GM19240 (cell line): ENCODE data around the gene MCRIP1.
"Not testable (repeated sequence)": the region's sequence is repeated elsewhere in the genome, so short reads cannot be mapped to it uniquely, and the experiment has no call there.

Source experiments
- DNase-seq: peaks from one replicate; pipeline ENCODE4 v3.0.0; 2011; ENCODE audit warnings: low spot score; ENCODE audit not compliant: insufficient read length

Gene MCRIP1

DNA sequence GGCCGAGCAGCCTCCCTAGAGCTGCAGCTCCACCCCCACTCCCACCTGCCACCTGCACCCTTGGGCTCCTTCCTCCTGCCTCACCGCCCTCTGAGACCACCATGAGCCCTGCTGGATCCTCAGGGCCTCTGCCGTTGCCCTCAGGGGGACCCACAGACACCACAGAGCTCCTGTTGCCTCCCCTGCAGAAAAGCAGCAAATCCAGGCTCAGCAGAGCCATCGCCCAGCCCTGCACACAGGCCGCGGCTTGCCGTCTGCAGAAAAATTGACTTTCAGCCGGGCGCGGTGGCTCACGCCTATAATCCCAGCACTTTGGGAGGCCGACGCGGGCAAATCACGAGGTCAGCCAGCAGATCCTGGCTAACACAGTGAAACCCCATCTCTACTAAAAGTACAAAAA lies 8.8 kb upstream of the MCRIP1 start:
- DNase-seq, result no peak

DNA sequence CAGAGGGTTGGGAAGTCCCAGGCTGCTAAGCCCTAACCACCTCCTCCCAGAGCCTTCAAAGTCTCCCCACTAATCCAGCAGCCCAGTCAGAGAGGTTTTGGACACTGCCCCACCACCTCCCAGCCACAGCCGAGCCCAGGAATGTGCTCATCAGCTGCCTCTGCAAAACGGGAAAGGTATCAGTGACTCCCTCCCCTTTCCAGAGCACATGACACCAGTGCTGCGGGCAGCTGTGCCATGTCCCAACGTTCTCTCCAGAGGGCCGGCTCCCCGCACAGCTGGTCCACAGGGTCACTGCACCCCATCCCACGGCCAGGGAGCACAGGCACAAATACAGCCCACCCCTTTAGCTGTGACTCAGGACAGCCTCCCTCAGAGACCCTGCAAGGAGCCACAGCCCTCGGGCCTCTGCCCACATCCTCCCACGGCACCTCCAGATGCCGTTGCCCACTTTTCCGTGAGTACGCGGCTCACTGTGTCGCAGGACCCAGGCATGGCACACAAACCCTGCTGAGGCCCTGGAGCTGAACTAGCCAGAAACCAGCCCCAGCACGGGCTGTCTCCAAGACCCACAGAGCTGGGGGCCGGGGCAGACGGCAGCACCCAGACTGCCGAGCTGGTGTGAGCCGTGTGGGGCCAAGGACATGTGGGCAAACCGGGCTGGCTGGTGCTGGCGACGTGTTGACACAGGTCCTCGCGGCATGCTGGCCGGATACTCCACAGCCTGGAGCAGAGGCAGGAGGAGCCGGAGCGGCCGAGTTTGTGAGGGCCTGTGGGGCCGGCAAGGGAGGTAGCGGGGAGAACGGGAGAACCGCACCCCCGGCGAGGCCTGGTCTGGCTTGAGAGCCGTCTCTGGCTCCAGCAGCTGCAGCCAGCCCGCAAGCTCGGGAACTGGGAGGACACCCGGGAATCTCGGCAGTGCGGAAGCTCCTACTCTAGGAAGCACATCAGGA lies 8.0 kb upstream of the MCRIP1 start:
- DNase-seq, result no peak

DNA sequence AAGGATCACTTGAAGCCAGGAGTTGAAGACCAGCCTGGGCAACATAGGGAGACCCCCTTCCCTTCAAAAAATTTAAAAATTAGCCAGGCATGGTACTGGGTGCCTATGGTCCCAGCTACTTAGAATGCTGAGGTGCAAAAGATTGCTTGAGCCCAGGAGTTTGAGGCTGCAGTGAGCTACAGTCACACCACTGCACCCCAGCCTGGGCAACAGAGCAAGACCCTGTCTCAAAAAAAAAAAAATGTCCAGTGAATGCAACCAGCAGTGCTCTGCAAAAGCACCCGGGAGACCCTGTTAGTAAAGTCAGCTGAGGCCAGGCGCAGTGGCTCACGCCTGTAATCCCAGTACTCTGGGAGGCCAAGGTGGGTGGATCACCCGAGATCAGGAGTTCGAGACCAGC lies 7.0 kb upstream of the MCRIP1 start:
- DNase-seq, result not testable (repeated sequence)

DNA sequence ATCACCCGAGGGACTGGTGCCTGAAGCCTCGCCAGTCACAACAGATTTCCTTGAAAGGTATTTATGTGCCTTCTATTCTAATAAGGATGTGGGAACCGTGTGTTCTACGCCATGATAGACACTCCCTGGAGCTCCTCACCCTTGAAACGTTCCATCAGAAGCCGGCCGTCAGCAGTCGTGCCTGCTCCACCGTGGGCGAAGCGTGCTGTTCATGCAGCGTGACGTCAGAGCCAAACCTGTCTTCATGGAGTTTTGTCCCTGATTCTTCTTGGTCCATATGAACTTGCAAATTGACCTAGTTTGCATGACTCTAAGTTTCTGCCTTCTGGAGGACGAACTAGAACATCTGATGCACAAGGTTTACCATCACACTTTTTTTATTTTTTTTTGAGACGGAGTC lies 6.2 kb upstream of the MCRIP1 start:
- no peak for DNase-seq

DNA sequence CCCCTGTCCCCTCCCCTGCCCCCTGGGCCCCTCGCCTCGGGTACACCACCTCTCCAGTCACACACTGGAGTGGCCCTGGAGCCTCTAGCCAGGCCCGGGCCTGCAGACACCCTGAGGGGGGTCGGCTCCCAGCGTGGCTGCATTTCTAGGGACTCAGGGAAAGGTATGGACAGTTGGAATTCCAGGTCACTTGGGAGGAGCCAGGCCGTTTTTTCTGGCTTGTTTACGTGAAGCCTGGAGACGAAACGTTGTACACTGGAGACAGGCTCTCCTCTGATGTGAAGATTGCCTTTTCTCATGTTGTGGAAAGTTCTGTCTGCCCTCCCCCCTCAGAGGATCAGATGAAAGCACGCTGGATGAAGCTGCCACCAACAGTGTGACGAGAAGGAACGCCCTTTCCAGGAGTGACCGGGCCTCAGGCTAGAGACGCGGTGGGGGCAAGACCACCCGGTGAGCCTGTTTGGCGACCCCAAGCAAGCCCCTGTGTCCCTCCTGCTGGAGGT lies 5.7 kb upstream of the MCRIP1 start:
- DNase-seq, result no peak

DNA sequence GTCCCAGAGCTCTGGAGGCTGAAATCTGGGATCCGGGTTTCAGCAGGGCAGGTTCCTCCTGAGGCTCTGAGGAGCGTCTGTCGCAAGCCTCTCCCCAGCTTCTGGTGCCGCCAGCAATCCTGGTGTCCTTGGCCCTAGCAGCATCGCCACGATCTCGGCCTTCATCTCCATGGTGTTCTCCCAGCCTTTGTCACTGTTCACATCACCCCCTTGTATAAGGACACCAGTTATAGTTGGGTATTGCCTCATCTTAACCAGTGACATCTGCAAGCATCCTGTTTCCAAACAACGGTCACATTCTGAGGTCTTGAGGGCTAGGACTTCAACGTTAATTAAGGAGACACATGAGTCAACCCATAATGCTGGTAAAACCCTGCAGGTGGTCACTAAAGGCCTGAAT lies 4.5 kb upstream of the MCRIP1 start:
- DNase-seq, result no peak

DNA sequence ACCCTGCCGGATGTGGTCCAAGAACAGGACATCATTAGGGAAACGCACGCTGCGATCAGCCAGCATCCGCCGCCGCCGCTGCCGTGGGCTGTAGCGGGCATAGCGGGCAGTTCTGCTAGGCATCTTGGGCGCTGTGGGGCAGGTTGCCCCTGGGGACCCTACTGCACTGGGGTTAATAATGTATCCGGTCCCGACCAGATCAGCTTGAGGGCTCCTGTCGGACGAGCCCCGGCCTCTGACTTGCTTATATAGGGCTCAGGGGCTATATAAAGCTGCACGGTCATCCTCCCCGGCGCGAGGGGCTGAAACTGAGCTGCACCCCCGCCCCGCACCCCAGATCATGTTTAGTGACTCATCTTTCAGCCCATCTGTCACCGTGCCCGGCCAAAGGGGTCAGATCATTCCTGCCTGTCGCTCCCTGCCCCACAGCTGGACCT lies 1.8 kb upstream of the MCRIP1 start, which contains the start of gene PPP1R27:
Gene PPP1R27, minus strand, starts transcription at position 220 of the 437 bp plus-strand sequence. Its CDS starts 97 bp downstream, at position 123.
- no peak for DNase-seq

DNA sequence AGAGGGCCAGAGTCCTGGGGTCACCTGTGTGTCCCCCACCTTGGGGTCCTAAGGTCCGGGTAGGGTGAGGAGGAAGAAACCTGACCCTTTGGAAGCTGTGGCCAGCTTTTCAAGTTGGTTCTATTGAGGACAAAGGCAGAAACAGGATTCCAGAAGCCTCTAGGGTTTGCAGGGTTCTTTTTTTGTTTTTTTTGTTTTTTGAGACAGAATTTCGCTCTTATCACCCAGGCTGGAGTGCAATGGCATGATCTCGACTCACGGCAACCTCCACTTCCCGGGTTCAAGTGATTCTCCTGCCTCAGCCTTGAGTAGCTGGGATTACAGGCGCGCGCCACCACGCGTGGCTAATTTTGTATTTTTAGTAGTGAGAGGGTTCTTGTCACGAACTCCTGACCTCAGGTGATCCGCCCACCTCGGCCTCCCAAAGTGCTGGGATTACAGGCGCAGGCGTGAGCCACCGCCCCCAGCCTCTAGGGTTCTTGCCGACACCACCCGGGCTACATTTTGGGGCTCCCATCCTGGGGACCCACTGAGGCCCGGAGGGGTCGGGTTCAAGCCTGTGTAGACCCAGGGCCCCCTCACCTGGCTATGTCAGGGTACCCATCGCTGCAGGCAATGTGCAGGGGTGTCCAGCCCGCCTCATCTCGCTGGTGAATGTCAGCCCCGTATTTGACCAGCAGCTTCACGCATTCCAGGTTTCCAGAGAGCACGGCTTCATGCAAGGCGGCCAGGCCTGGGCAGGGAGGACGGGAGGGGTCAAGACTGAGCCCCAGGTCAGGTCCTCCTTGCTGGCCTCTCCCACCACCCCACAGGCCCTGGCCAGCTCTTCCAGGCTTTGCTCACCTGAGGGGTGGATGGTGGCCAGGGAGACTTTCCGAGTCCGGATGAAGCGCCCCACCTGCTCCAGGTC lies 1.1 kb upstream of the MCRIP1 start:
- DNase-seq, result no peak

DNA sequence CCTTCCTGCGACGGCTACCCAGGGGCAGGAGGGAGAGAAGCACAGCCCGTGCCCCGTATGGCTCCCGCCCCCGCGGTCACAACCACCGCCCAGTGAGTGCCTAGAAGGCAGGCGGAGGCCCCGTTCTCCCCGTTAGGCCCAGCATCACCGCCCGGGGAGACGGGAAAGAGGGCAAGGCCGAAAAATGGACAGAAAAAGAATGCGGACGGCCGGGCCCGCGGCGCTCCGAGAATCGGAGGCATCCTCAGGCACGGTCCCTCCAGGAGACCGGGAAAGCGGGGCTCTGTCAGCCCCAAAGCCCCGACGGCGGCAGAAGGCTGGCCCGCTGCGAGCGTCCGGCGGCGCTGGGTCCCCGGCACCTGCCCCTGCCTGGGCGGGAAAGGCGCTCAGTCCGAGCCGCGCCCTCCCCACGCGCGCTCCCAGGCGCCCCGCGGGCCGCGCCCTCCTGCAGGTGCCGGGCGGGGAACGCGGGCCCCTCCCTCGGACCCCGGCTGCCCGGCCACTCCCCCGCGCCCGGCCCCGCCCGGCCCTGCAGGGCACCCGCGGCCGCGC lies 407 bp downstream of the MCRIP1 start:
- no peak for DNase-seq

DNA sequence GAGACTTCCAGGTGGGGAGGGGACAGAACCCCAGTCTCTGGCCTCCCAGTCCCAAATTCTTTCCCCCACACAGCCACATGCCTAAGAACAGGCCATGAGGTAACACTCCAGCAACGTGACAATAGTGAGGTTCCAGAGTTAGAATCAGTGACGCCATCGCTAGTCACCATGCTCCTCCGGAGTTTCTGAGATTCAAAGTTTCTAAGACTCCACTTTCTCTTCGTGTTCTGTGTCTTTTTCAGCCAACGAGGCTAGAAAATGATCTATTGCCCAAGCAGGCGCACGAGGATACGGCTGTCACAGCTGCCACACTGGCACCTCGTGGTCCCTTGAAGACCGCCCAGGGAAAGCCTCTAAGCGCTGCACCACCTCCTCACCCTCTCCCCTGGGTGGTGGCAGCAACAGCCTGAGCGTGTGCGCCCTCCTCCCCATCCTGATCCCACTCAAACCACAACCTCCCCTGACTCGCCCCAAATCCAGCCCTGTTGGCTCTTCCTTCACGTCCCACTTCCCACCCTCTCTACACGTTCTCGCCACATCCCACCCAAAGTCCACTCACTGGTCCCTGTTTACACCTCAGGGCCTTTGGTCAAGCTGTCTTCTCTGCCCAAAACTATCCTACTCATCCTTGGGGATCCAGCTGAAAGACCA lies 1.0 kb downstream of the MCRIP1 start:
- DNase-seq, result no peak

DNA sequence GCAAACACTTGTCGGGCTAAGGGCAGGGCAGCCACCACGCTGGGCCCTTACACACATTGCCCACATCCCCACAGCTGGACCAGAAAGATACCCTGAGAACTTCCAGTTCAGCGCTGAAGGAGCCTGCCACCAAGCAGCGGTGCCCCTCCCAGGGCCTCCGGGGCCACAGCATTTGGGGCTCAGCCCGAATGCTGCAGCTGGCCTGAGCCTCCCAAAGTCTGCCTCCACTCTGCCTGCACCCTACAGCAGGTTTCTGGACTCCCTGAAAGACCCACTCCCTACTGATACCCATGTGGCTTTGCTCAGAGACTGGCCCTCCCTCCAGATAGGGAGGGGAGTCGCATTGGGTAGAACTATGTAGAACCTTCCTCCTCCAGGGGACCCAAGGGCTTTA lies 1.5 kb downstream of the MCRIP1 start:
- DNase-seq, result no peak

DNA sequence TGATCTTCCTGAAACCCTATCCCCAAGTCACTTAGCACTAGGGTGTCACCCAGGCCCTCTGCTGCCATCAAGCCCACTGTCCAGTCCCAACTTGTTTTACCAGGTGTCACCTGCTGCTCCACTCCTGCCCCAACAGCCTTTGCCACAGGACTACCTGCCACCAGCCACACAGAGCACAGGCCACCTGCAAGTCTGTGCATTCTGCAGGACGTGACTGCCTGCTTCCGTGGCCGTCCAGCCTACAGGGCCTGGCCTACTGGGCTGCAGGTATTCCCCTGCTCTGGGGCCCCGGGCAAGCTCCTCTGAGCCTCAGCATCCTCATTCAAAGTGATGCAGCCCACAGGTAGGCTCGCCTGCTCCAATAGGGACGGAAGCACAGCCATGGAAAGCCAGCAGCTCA lies 3.2 kb downstream of the MCRIP1 start:
- DNase-seq, result no peak

DNA sequence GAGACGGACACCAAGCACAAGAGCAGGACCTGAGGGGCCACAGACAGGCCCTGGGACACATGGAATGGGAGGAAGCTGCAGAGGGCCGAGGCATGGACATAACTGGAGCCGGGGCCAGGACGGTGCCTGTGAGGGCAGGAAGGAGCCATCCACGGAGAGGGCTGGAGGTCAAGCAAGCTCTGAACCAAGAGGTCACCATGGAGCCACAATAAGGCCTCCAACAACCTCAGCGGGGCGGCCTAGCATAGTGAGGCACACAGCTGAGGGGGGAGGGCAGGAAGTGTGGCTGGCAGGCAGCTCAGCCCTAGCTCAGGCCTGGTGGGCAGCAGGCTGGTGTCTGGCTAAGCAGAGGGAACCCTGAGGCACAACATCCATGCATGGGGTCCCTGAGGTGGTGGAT lies 4.4 kb downstream of the MCRIP1 start:
- no peak for DNase-seq

DNA sequence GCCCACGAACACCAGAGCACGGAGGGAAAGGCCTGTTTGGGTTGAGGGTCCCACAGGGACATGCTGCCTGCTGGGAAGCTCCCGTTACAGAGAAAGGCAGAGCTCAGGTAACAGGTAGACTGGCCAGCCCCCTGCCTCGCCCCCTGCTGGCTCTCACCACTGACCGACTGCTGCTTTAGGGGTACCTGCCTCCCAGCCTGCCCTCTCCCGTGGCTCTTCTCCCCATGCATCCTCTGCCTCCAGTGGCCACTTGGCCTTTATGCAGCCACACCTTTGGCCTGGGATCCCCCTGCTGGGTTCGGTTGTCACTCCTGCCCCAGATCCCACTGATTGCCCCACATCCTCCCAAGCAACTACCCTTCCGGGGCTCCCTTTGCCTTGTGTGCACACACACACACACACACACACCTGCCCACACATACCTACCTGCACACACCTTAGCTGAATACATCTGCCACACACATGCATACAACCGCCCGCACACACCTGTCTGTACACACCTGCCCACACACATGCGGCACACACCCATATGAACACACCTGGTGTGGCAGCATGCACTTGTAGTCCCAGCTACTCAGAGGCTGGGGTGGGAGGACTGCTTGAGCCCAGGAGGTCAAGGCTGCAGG lies 7.1 kb downstream of the MCRIP1 start:
- no peak for DNase-seq

DNA sequence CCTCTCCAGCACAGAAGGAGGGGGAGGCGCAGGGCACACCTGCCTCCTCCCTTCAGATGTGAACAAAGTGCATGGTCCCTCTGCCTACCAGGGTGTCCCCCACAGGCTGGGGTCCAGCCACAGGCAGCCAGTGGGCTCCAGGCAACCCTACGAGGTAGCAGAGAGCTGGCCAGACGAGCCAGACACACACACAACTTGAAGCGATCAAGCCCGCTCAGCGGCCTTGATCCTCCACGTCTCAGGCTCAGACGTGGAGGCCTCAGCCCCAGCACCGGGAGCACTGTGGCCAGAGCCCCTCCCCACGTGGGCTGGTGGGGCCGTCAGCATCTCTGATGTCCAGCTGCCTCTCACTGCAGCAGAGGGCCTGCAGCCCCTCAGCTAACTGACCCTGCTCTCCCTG lies 8.5 kb downstream of the MCRIP1 start:
- DNase-seq, result no peak

DNA sequence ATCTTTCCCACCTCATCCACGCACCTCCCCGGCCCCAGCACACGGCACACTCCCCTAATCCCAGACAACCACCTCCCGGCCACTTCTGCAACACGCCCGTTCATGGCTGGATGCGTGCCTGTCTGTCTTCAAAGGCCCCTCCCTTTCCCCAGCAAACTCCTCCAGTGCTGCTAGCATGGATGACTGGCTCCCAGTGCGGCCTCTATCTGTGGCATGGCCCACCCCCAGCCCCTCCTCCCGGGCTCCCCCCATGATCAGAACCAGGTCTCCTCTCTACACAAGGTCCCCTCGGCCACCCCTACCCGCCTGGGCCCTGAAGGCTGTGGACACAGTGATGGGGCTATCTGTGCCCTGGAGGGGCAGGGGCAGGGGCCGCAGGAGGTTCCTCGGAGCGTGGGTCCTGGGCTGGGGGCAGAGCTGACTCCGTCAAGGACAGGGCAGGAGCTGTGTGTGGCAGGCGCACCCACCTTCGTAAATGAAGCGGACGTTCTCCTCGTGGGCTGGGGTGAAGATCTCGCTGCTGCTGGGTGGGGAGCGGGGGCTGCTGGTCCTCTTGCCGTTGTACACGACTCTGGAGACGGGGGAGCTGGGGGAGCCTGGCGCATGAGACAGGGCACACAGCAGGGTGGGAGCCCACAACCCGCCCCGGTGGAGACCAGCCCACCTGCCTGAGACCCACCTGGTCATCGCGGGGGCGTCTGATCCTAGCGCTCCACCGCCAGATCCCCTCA lies 9.1 kb downstream of the MCRIP1 start:
- no peak for DNase-seq

DNA sequence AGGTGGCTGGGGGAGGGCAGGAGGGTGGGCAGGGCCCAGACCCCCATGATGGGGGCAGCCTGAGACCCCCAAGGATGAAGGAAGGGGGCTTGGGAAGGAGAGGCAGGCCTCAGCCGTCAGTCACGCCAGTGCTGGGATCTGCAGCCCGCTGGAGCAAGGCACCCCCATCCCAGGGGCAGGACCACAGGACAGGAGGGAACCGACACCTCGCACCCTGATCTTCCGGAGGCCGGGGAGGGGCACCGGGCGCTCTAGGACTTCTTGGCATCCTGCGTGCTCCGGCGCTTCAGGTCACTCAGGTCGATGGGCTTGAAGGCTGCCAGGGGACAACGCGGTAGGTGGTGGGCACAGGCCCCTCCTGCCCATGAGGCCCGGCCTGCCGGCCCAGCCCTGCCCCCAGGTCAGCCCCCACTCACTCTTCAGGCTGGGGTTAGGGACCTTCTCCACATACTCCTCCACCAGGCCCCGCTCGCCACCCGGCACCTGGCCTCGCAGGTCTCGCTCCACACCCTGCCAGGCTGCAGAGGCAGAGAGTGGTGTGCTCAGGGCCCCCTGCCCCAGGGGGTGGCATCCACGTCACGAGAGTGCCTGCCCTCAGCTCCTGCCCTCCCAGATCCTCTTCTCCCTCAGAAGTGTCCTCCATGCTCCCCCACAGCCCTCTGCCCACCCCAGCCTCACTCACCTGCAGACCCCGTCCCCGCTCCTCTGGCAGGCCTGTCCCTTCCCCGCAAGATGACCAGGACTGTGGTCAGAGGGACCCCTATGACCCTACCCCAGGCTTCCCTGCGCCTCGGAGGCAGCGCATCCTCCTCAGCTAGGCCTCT lies 9.9 kb downstream of the MCRIP1 start:
- DNase-seq, result no peak

DNA sequence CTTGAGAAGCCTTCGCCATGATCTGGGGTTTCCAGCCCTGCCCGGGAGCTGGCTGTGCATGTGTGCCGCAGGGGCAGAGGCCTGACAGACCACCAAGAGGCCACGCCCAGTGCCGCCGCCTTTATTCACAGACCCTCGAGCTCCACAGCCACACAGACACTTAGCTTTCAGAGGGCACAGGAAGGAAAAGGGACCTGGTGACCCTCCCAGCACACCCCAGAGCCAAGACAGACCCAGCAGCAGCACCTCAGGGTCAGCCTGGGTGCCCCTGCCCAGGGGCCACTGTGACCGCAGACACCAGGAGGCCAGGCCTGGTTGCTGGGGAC lies 10.8 kb downstream of the MCRIP1 start:
- DNase-seq, result no peak

DNA sequence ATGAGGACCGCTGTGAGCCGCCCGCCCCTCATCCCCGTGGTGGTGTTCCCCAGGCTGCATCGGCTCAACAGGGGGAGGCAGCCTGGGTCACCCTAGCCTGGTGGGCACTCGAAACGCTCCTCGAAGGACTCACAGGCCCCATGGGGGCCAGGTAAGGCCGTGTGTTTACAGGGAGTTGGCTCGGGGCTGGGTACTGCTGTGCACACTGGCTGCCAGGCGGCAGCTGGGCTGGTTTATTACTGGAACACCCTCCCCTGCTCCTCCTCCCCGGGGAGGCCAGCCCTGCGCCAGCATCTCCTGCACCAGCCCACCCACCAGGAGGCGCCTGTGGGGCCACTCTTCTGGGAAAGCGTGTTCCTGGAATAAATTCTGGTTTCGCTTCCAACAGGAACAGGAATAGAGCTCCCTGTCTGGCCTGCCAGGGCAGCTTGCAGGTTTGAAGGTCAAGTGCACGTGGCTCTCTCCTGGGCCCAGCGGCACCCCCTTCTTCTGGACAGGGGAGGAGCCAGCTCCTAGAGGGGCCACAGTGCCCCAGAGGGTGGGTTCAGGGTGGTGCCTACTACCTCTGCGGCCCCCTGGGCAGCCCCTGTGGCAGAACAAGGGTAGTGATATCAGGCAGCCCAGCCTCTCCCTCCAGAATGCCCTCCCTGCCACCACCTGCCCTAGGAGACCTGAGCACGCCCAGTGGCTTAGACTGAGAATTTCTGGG lies 11.3 kb downstream of the MCRIP1 start:
- DNase-seq, result no peak
